ENCODE measurements around the gene GABPB2.
A peak's percentile ranks its signal among the peaks of the same experiment; 100 is the strongest.

Gene GABPB2

DNA sequence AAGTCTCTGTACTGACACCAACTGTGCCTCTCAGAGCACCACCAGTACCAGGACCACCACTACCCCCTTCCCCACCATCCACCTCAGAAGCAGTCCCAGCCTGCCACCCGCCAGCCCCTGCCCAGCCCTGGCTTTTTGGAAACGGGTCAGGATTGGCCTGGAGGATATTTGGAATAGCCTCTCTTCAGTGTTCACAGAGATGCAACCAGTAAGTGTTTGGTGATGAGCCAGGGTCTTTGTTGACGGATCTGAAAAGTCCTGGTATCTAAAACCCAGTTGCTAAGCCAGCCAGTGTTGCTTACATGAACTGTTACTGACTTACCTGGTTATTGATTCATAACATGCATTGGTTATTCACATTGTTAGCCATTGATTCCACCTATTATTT, 21.9 kb upstream of the GABPB2 start:
- Histone ChIP-seq H3K27ac (ENCODE audit: low read length) (peak overlapping the region; percentile 78), H3K4me1 (ENCODE audit: control insufficient read depth in 1 of 2, insufficient read depth in 2 of 2, low read length in 2 of 2) (peaks cover 6 to 14% of the 10 kb centered on the region in 2 donors), H3K36me3 (ENCODE audit: control insufficient read depth in 1 of 2, insufficient read depth in 2 of 2, low read length in 2 of 2) (peaks cover 16 to 23% of the 10 kb centered on the region in 2 donors), H3K9me3 (ENCODE audit: control insufficient read depth in 1 of 2, low read length in 2 of 2) (no peaks in the 10 kb centered on the region), H3K27me3 (ENCODE audit: low read depth, low read length) (no peaks in the 10 kb centered on the region), H3K4me3 (ENCODE audit: low read depth in 1 of 2, low read length in 2 of 2) (peak overlapping the region; percentile 83 to 92)

DNA sequence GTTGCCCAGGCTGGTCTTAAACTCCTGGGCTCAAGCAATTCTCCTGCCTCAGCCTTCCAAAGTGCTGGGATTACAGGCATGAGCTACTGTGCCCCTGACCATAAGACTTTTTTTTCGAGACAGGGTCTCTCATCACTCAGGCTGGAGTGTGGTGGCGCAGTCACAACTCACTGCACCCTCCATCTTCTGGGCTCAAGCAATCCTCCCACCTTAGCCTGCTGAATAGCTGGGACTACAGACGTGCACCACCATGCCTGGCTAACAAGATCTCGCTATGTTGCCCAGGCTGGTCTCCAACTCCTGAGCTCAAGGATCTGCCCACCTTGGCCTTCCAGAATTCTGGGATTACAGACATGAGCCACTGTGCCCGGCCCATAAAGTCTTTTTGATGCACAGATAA, 21.1 kb upstream of the GABPB2 start:
- H3K27ac ChIP-seq (ENCODE audit: low read length): no peak overlapping the region
- peaks cover 6 to 14% of the 10 kb centered on the region in 2 donors for H3K4me1 ChIP-seq (ENCODE audit: control insufficient read depth in 1 of 2, insufficient read depth in 2 of 2, low read length in 2 of 2)
- peaks cover 24 to 31% of the 10 kb centered on the region in 2 donors for H3K36me3 ChIP-seq (ENCODE audit: control insufficient read depth in 1 of 2, insufficient read depth in 2 of 2, low read length in 2 of 2)

DNA sequence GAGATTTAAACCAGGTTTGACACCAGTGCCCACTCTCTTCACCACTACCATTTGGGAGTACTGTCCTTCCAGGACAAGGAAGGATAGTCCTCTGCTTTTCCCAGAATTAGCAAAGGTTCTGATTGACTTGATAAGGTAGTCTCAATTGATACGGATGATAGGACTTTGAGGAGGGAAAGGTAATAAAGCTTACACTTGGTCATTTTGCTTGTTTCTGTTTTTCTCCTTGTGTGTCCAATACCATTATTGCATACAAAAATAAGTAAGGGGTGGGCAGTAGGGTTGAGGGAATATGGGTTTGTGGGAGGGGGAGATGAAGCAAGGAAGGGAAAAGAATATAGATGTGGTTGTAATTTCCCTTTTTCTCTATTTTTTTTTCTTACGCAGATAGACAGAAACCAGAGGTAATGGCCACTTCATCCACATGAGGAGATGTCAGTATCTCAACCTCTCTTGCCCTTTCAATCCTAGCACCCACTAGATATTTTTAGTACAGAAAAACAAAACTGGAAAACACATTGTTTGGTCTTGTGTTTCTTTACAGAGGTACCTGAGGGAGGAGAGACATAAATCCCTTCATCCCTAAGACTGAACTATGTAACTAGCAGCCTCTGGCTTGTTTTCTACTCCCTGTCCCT, 20.4 kb upstream of the GABPB2 start:
- Histone ChIP-seq H3K4me3 (ENCODE audit: low read depth in 1 of 2, low read length in 2 of 2) (no peak overlapping the region), H3K4me1 (ENCODE audit: control insufficient read depth in 1 of 2, insufficient read depth in 2 of 2, low read length in 2 of 2) (peaks cover 6 to 14% of the 10 kb centered on the region in 2 donors), H3K27ac (ENCODE audit: low read length) (no peak overlapping the region), H3K9me3 (ENCODE audit: control insufficient read depth in 1 of 2, low read length in 2 of 2) (no peaks in the 10 kb centered on the region), H3K36me3 (ENCODE audit: control insufficient read depth in 1 of 2, insufficient read depth in 2 of 2, low read length in 2 of 2) (peaks cover 31 to 38% of the 10 kb centered on the region in 2 donors), H3K27me3 (ENCODE audit: low read depth, low read length) (no peaks in the 10 kb centered on the region)

More for the DNA sequence above, 21.1 kb upstream of the GABPB2 start:
- H3K4me3 ChIP-seq (ENCODE audit: low read depth in 1 of 2, low read length in 2 of 2): no peak overlapping the region
- H3K27me3 ChIP-seq (ENCODE audit: low read depth, low read length): no peaks in the 10 kb centered on the region
- no peaks in the 10 kb centered on the region for H3K9me3 ChIP-seq (ENCODE audit: control insufficient read depth in 1 of 2, low read length in 2 of 2)

DNA sequence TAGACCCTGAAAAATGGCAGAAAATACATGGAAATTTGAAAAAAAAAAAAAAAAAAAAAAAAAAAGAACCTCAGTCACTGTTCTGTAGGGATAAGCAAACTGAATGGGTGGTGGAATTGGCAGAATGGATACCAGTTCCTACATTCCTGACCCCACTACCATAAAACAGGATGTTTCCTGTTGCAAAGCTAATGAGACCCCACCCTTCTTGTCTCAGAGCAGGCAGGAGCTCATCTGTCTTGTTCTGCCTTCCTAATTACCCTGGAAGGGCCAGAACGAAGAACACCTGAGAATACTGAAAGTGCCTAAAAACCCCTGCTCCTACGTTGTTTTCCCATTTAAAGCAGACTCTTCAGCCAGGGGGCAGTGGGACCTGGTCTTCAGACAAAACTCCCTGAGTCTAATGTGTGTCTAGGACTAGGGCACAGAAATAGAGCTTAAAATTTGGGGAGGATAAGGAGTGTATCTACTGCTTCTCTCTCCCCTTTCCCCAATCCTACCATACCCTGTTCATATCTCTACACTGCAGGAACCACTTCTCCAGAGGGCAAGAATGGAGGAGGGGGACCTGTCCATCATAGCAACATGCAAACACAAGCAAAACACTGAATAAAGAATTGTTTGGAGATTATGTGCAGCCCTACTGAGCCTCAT, 19.1 kb upstream of the GABPB2 start:
- peaks cover 42 to 47% of the 10 kb centered on the region in 2 donors for H3K36me3 ChIP-seq (ENCODE audit: control insufficient read depth in 1 of 2, insufficient read depth in 2 of 2, low read length in 2 of 2)
- H3K4me3 ChIP-seq (ENCODE audit: low read depth in 1 of 2, low read length in 2 of 2): no peak overlapping the region
- H3K27ac ChIP-seq (ENCODE audit: low read length): no peak overlapping the region
- H3K4me1 ChIP-seq (ENCODE audit: control insufficient read depth in 1 of 2, insufficient read depth in 2 of 2, low read length in 2 of 2): peaks cover 6 to 27% of the 10 kb centered on the region in 2 donors
- H3K9me3 ChIP-seq (ENCODE audit: control insufficient read depth in 1 of 2, low read length in 2 of 2): no peaks in the 10 kb centered on the region
- no peaks in the 10 kb centered on the region for H3K27me3 ChIP-seq (ENCODE audit: low read depth, low read length)

DNA sequence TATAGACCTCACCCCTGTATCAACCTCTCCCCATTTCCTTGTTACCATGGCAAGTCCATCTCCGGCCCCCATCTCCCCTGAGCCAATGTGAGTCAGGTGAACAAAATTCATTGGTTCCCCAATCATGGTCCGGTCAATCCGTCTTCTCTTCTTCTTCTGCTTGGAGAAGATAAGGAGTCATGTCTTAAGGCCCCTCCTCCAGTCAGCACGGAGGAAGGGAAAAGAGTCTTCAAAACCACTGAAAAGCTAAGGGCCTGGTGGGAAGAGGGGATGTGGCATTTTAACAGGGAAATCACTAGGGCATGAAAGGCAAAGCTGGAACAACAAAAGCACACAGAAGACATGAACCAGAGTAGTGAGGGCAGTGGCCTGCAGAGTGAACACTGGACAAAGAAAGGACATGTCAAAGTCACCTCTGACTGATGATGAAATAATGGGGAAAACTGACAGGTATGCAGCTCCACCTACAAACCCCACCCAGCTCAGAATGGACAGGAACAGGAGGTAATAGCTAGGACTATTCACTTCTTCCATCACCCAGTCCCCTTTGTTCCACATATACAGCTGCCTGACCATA, 15.5 kb upstream of the GABPB2 start:
- no peak overlapping the region for H3K4me3 ChIP-seq (ENCODE audit: low read depth in 1 of 2, low read length in 2 of 2)
- H3K9me3 ChIP-seq (ENCODE audit: control insufficient read depth in 1 of 2, low read length in 2 of 2): no peaks in the 10 kb centered on the region
- peak overlapping the region; percentile 70 for H3K27ac ChIP-seq (ENCODE audit: low read length)
- peaks cover 42 to 64% of the 10 kb centered on the region in 2 donors for H3K36me3 ChIP-seq (ENCODE audit: control insufficient read depth in 1 of 2, insufficient read depth in 2 of 2, low read length in 2 of 2)
- H3K4me1 ChIP-seq (ENCODE audit: control insufficient read depth in 1 of 2, insufficient read depth in 2 of 2, low read length in 2 of 2): peaks cover 7 to 33% of the 10 kb centered on the region in 2 donors
- no peaks in the 10 kb centered on the region for H3K27me3 ChIP-seq (ENCODE audit: low read depth, low read length)

DNA sequence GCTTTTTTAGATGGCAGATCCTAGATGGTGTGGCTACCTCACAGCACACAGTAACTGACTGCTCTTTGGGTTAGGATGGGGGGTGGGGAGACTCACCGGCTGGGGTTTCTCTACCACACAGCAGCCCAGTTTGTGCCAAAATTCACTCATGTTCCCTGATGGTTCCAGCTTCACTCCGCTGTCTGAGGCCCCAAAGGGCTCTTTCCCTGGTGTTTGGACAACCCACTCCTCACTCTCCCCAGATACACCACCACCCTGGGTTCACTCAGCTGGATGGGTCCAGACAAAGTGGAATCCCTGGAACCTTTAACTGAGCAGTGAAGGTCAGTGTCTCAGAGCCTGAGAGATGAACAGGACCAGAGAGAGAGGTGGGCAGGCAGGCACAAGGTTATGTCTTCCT, 15.0 kb upstream of the GABPB2 start:
- H3K27ac ChIP-seq (ENCODE audit: low read length): peak overlapping the region; percentile 70
- H3K4me1 ChIP-seq (ENCODE audit: control insufficient read depth in 1 of 2, insufficient read depth in 2 of 2, low read length in 2 of 2): peaks cover 7 to 33% of the 10 kb centered on the region in 2 donors
- H3K9me3 ChIP-seq (ENCODE audit: control insufficient read depth in 1 of 2, low read length in 2 of 2): no peaks in the 10 kb centered on the region
- peaks cover 42 to 64% of the 10 kb centered on the region in 2 donors for H3K36me3 ChIP-seq (ENCODE audit: control insufficient read depth in 1 of 2, insufficient read depth in 2 of 2, low read length in 2 of 2)
- no peaks in the 10 kb centered on the region for H3K27me3 ChIP-seq (ENCODE audit: low read depth, low read length)
- no peak overlapping the region for H3K4me3 ChIP-seq (ENCODE audit: low read depth in 1 of 2, low read length in 2 of 2)

DNA sequence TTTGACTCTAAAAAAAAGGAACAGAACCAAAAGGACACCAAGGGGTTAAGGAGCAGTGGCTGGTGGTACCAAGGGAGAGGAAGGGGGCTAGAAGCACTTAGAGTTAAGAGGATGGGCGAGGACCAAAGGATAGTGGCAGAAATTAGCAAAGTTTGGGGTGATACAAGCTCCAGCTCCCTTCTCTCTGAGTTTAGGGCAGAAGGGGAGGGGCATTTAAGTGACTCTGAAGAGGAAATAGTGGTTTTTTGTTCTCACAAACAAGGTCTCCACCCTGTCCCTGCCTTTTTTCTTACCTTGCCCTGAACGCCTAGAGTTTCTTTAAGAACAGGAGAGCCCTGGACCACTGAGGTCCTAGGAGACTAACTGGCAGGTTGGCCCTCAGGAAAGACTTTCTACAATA, 14.4 kb upstream of the GABPB2 start:
- H3K27ac ChIP-seq (ENCODE audit: low read length): peak overlapping the region; percentile 70
- no peaks in the 10 kb centered on the region for H3K27me3 ChIP-seq (ENCODE audit: low read depth, low read length)
- H3K4me1 ChIP-seq (ENCODE audit: control insufficient read depth in 1 of 2, insufficient read depth in 2 of 2, low read length in 2 of 2): peaks cover 7 to 38% of the 10 kb centered on the region in 2 donors
- H3K36me3 ChIP-seq (ENCODE audit: control insufficient read depth in 1 of 2, insufficient read depth in 2 of 2, low read length in 2 of 2): peaks cover 42 to 64% of the 10 kb centered on the region in 2 donors
- no peaks in the 10 kb centered on the region for H3K9me3 ChIP-seq (ENCODE audit: control insufficient read depth in 1 of 2, low read length in 2 of 2)
- H3K4me3 ChIP-seq (ENCODE audit: low read depth in 1 of 2, low read length in 2 of 2): peak overlapping the region; percentile 2 to 99

DNA sequence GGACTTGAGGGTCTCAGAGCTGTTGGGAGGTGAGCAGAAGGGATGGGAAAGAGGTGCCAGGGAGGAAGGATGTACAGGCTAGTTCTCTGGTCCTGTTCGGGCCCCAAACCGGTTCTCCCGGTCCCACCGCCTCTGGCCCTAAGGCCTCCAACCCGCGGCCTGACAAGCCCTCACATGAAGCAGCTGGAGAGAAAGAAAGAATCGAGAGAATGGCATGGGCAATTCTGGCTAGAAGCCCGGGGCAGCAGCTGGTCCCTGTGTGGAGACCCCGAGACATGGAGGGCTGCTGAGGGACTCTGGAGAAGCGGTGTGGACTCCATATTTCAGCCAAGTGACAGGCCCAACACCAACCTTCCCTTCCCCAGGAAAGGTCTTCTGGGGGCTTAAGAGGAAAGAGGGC, 11.9 kb upstream of the GABPB2 start:
- peaks cover 7 to 41% of the 10 kb centered on the region in 2 donors for H3K4me1 ChIP-seq (ENCODE audit: control insufficient read depth in 1 of 2, insufficient read depth in 2 of 2, low read length in 2 of 2)
- H3K27me3 ChIP-seq (ENCODE audit: low read depth, low read length): no peaks in the 10 kb centered on the region
- peak overlapping the region; percentile 98 for H3K27ac ChIP-seq (ENCODE audit: low read length)
- peaks cover 25 to 41% of the 10 kb centered on the region in 2 donors for H3K36me3 ChIP-seq (ENCODE audit: control insufficient read depth in 1 of 2, insufficient read depth in 2 of 2, low read length in 2 of 2)
- no peaks in the 10 kb centered on the region for H3K9me3 ChIP-seq (ENCODE audit: control insufficient read depth in 1 of 2, low read length in 2 of 2)
- peak overlapping the region; percentile 90 to 99 for H3K4me3 ChIP-seq (ENCODE audit: low read depth in 1 of 2, low read length in 2 of 2)

DNA sequence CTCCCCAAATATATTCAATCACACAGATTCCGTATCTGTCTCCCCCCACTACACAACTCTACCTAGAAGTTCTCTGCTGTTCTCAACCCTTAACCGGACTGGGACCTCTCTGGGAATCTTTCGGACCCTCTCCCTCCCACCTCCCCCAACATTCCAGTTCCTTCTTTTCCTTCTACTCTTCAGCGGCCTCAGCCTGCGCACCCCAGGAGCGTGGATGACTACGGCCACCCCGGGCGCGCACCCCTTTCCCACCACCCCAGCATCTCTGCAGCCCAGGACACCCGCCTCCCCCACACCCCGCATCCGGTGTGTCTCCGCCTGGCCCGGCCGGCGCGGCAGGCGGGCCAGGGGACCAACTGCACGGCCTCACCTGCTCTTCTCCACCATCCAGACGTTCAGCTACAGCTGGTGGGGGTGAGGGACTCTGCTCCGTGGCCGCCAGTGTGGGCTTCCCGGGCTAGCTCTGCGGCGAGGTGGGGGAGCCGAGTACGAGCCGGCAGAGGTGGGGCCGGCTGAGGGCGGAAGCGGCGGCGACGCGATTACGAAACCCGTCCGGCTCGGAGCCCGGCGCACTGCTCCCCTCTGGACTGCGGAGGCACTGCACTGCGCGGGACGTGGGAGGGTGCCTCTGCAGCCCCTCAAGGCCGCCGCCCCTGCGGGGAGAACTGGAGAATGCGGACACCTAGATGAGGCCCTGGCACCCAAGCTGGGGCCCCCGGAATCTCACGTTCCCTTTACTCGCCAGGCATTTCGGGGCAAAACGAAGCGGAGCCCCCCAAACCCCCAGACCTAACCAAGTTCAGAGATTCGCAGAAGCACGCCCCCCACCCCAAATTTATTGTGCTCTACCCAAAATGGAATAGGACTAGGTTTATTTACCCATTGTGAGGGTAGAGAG, 11.2 kb upstream of the GABPB2 start, which contains the start of gene CDC42SE1:
Gene CDC42SE1 (minus strand): TSS at position 514 of the 898 bp plus-strand sequence. CDS start 3,892 bp downstream, outside the sequence.
- Histone ChIP-seq H3K4me1 (ENCODE audit: control insufficient read depth in 1 of 2, insufficient read depth in 2 of 2, low read length in 2 of 2) (peaks cover 7 to 41% of the 10 kb centered on the region in 2 donors), H3K27ac (ENCODE audit: low read length) (peak within 1 kb of the TSS; percentile 98), H3K27me3 (ENCODE audit: low read depth, low read length) (no peaks in the 10 kb centered on the region)

DNA sequence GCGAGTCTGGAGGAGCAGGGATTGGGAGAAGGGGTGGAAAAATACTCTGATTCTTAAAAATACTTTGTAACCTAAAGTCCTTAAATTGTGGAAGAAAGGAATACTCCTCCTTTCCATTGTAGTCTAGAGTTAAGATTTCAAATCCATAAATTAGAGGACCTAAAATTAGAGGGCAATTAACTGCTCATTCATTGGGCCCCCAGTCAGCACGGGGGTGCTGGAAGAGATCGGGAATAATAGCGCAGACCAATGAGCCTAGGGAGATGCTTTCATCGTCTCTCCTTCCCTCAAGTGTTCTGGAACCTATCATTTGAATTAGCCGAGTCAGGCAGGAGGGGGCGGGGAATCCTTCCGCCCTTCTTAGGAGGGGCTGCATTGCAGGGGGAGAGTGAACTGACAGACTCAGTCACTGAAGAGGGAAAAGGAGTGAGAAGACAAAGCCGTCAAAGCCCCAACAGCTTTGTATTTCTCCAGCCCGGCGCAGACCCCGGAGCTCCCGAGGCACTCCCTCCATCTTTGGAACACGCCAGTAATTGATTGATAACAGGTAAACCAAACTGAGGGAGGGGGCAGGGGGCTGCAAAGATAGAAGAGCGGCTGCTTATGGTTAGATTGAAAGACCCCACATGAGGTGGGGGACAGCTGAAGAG, 10.4 kb upstream of the GABPB2 start, which contains the start of gene MLLT11:
Gene MLLT11 (plus strand): TSS at position 391 of the 650 bp plus-strand sequence. CDS start 6,828 bp downstream, outside the sequence.
- Histone ChIP-seq H3K4me1 (ENCODE audit: control insufficient read depth in 1 of 2, insufficient read depth in 2 of 2, low read length in 2 of 2) (peaks cover 7 to 41% of the 10 kb centered on the region in 2 donors), H3K9me3 (ENCODE audit: control insufficient read depth in 1 of 2, low read length in 2 of 2) (no peaks in the 10 kb centered on the region), H3K36me3 (ENCODE audit: control insufficient read depth in 1 of 2, insufficient read depth in 2 of 2, low read length in 2 of 2) (peaks cover 11 to 26% of the 10 kb centered on the region in 2 donors), H3K27ac (ENCODE audit: low read length) (peak within 1 kb of the TSS; percentile 98), H3K27me3 (ENCODE audit: low read depth, low read length) (no peaks in the 10 kb centered on the region), H3K4me3 (ENCODE audit: low read depth in 1 of 2, low read length in 2 of 2) (peak within 1 kb of the TSS; percentile 90 to 99)

More for the DNA sequence above, 11.2 kb upstream of the GABPB2 start, which contains the start of gene CDC42SE1:
- peak within 1 kb of the TSS; percentile 90 to 99 for H3K4me3 ChIP-seq (ENCODE audit: low read depth in 1 of 2, low read length in 2 of 2)
- H3K36me3 ChIP-seq (ENCODE audit: control insufficient read depth in 1 of 2, insufficient read depth in 2 of 2, low read length in 2 of 2): peaks cover 19 to 34% of the 10 kb centered on the region in 2 donors
- H3K9me3 ChIP-seq (ENCODE audit: control insufficient read depth in 1 of 2, low read length in 2 of 2): no peaks in the 10 kb centered on the region

Measured in muscle layer of duodenum (tissue), 2 donors.